SK-N-SH treated with all-trans-retinoic acid at 6 μM for 48 hours (cell line): Measurements from ENCODE around the gene ADAMTS15.

Experiments used
- BACH2 ChIP-seq: fragments of 250-450 bp; sonication (Bioruptor Pico); IDR thresholded peaks from 2 replicates; pipeline ENCODE4 v1.9.0; 2021; ENCODE audit warnings: mild to moderate bottlenecking, borderline replicate concordance
- CSDC2 ChIP-seq: fragments of 250-450 bp; sonication (Bioruptor Pico); IDR thresholded peaks from 2 replicates; pipeline ENCODE4 v1.5.0; 2020; ENCODE audit warnings: mild to moderate bottlenecking, moderate library complexity
- ISL1 ChIP-seq: fragments of 250-450 bp; sonication (Bioruptor Pico); IDR thresholded peaks from 2 replicates; pipeline ENCODE4 v2.1.2; 2022; ENCODE audit warnings: mild to moderate bottlenecking, moderate library complexity
- RARB ChIP-seq: fragments of 250-450 bp; sonication (Bioruptor Pico); IDR thresholded peaks from 2 replicates; pipeline ENCODE4 v1.8.0; 2021; ENCODE audit warnings: mild to moderate bottlenecking, moderate library complexity
- SNAI2 ChIP-seq: fragments of 250-450 bp; sonication (Bioruptor Pico); IDR thresholded peaks from 2 replicates; pipeline ENCODE4 v1.5.0; 2020; ENCODE audit warnings: mild to moderate bottlenecking, moderate library complexity
- ZFP3 ChIP-seq: fragments of 250-450 bp; sonication (Bioruptor Pico); IDR thresholded peaks from 2 replicates; pipeline ENCODE4 v1.5.0; 2020; ENCODE audit warnings: mild to moderate bottlenecking, moderate library complexity
- ZFP30 ChIP-seq: fragments of 450-650 bp; formaldehyde crosslinking; IDR thresholded peaks from 2 replicates; pipeline ENCODE4 v1.5.0; 2022; ENCODE audit warnings: mild to moderate bottlenecking, moderate library complexity
- ZNF70 ChIP-seq: fragments of 450-650 bp; formaldehyde crosslinking; IDR thresholded peaks from 2 replicates; pipeline ENCODE4 v1.5.0; 2020; ENCODE audit warnings: mild to moderate bottlenecking, moderate library complexity
- ZNF8 ChIP-seq: fragments of 450-650 bp; formaldehyde crosslinking; IDR thresholded peaks from 2 replicates; pipeline ENCODE4 v1.5.0; 2020; ENCODE audit warnings: mild to moderate bottlenecking, moderate library complexity
- TF ChIP-seq, protein P1 (sequence below): fragments of 250-450 bp; sonication (Bioruptor Pico); IDR thresholded peaks from 2 replicates; pipeline ENCODE4 v1.8.0; 2020; ENCODE audit warnings: mild to moderate bottlenecking, moderate library complexity, borderline replicate concordance
- TF ChIP-seq, protein P2 (sequence below): fragments of 250-450 bp; sonication (Bioruptor Pico); IDR thresholded peaks from 2 replicates; pipeline ENCODE4 v1.5.1; 2021; ENCODE audit warnings: mild to moderate bottlenecking, moderate library complexity

DNA sequence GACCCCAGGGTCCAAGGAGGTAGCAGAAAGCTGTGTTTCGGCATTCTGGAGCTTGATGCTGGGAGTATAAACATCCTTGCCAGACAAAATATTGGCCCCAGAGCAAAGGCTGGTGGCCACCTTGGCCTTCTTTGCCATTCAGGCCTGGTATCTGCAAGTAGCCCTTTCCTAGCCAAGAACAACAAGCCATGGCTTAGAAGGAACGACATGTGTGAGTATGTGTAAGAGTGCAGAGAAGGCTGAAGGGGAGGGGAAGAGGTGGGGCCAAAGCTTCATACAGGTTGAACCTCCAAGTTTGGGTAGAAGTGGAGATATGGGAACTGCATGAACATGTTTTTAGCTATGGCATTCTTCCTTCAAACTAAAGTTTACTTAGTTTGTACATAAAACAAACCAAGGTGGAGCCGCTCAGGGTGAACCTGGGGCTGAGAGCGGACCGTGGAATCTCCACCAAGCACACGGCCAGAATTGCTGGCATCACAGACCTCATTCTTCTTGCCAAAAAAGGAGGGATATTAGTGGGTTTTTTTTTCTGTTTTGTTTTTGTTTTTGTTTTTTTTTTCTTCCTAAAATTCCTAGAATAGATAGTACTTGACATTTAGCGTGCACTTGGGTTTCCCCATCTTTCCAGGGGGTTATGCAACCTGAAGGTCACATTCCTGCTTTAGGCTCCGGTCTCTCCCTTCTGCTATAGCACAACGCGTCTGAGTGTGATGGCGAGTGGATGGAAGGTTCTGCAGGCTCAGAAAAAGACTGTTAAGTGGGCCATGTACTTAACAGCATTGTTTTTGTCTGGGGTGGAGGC is 70.9 kb downstream of the ADAMTS15 start:
- TF ChIP-seq CSDC2 (CRISPR knock-in tag) (no peak), BACH2 (CRISPR knock-in tag) (no peak), ZNF8 (no peak), SNAI2 (no peak), ZNF70 (CRISPR knock-in tag) (no peak), RARB (CRISPR knock-in tag) (no peak), ZFP3 (CRISPR knock-in tag) (no peak), ZFP30 (CRISPR knock-in tag) (no peak), ISL1 (no peak)
- TF ChIP-seq, protein P1, sequence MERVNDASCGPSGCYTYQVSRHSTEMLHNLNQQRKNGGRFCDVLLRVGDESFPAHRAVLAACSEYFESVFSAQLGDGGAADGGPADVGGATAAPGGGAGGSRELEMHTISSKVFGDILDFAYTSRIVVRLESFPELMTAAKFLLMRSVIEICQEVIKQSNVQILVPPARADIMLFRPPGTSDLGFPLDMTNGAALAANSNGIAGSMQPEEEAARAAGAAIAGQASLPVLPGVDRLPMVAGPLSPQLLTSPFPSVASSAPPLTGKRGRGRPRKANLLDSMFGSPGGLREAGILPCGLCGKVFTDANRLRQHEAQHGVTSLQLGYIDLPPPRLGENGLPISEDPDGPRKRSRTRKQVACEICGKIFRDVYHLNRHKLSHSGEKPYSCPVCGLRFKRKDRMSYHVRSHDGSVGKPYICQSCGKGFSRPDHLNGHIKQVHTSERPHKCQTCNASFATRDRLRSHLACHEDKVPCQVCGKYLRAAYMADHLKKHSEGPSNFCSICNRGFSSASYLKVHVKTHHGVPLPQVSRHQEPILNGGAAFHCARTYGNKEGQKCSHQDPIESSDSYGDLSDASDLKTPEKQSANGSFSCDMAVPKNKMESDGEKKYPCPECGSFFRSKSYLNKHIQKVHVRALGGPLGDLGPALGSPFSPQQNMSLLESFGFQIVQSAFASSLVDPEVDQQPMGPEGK, result no peak
- TF ChIP-seq, protein P2, sequence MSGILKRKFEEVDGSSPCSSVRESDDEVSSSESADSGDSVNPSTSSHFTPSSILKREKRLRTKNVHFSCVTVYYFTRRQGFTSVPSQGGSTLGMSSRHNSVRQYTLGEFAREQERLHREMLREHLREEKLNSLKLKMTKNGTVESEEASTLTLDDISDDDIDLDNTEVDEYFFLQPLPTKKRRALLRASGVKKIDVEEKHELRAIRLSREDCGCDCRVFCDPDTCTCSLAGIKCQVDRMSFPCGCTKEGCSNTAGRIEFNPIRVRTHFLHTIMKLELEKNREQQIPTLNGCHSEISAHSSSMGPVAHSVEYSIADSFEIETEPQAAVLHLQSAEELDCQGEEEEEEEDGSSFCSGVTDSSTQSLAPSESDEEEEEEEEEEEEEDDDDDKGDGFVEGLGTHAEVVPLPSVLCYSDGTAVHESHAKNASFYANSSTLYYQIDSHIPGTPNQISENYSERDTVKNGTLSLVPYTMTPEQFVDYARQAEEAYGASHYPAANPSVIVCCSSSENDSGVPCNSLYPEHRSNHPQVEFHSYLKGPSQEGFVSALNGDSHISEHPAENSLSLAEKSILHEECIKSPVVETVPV (CRISPR knock-in tag), result no peak
